ENCODE measurements around the gene SLC46A1.
A peak's percentile ranks its signal among the peaks of the same experiment; 100 is the strongest.

Gene SLC46A1

GRCh38 chr17:28363186-28363585 lies 42.8 kb downstream of the SLC46A1 start:
- TF ChIP-seq CSDC2 (CRISPR knock-in tag; IDR thresholded peaks at IDR 0.05) (no peak), OSR1 (CRISPR knock-in tag; IDR thresholded peaks at IDR 0.05) (no peak), ZFP30 (CRISPR knock-in tag; IDR thresholded peaks at IDR 0.05) (no peak), ISL1 (CRISPR knock-in tag; IDR thresholded peaks at IDR 0.05) (no peak), PATZ1 (CRISPR knock-in tag; IDR thresholded peaks at IDR 0.05; ENCODE audit: borderline replicate concordance) (no peak), ESRRG (CRISPR knock-in tag; IDR thresholded peaks at IDR 0.05) (no peak)
- no peak for ATAC-seq

DNA sequence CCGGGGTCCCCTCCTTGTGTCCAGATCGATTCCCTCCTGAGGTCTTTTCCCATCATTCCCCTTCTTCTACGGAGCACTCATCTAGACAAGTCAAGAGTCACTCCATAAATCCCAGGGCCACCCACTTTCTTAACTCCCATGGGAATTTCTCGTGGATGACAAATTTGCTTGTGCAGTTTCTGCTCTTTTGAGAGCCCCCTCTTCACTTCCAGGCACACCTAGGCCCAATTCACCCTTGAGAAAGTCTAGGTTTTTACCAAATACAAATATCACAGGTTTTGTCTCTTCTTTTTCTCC lies 48.2 kb downstream of the SLC46A1 start:
- no peak for ATAC-seq
- TF ChIP-seq, protein P1, sequence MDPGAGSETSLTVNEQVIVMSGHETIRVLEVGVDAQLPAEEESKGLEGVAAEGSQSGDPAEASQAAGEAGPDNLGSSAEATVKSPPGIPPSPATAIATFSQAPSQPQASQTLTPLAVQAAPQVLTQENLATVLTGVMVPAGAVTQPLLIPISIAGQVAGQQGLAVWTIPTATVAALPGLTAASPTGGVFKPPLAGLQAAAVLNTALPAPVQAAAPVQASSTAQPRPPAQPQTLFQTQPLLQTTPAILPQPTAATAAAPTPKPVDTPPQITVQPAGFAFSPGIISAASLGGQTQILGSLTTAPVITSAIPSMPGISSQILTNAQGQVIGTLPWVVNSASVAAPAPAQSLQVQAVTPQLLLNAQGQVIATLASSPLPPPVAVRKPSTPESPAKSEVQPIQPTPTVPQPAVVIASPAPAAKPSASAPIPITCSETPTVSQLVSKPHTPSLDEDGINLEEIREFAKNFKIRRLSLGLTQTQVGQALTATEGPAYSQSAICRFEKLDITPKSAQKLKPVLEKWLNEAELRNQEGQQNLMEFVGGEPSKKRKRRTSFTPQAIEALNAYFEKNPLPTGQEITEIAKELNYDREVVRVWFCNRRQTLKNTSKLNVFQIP (CRISPR knock-in tag; IDR thresholded peaks at IDR 0.05; ENCODE audit: borderline replicate concordance, low read depth), result no peak
- TF ChIP-seq, protein P2, sequence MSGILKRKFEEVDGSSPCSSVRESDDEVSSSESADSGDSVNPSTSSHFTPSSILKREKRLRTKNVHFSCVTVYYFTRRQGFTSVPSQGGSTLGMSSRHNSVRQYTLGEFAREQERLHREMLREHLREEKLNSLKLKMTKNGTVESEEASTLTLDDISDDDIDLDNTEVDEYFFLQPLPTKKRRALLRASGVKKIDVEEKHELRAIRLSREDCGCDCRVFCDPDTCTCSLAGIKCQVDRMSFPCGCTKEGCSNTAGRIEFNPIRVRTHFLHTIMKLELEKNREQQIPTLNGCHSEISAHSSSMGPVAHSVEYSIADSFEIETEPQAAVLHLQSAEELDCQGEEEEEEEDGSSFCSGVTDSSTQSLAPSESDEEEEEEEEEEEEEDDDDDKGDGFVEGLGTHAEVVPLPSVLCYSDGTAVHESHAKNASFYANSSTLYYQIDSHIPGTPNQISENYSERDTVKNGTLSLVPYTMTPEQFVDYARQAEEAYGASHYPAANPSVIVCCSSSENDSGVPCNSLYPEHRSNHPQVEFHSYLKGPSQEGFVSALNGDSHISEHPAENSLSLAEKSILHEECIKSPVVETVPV (CRISPR knock-in tag; IDR thresholded peaks at IDR 0.05), result no peak

DNA sequence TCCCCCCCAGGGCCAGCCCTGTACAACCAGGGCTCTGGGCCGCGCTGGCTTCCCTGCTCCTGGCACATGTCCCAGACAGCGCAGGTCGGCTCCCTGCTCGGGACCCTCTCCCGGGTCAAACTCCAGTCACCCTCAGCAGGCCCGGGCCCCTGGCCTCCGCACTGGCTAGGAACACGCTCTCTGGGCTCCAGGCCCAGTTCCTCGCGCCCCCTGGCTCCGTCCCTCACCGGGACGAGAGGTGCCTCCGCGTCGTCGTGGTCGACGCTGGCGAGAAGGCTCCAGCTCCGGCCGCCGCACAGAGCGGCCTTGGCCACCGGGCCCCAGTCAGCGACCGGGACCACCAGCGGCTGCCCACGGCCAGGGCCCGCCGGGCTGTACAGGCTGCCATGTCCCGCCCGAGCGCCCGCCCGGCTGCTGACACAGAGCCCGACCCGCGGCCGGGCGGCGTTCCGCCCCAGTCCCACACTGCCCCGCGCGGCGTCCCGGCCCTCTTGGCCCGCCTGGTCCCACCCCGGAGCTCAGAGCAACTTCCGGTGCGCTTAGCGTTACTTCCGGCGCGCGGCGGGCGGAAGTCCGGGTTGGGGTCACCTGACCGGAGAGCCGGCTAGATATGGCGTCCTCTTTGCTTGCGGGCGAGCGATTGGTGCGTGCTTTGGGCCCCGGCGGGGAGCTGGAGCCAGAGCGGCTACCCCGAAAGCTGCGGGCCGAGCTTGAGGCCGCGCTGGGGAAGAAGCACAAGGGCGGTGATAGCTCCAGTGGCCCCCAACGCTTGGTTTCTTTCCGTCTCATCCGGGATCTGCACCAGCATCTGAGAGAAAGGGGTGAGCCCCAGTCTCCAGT lies 48.7 kb downstream of the SLC46A1 start, which contains the start of gene POLDIP2:
TSS of gene POLDIP2 (minus strand) at position 467 of the 840 bp plus-strand sequence. CDS start at position 388, 79 bp downstream.
- TF ChIP-seq, protein P2 (CRISPR knock-in tag; IDR thresholded peaks at IDR 0.05), result no peak
- TF ChIP-seq GLIS3 (CRISPR knock-in tag; IDR thresholded peaks at IDR 0.05) (no peak), ZNF8 (CRISPR knock-in tag; IDR thresholded peaks at IDR 0.05) (no peak), ARNTL (CRISPR knock-in tag; IDR thresholded peaks at IDR 0.05; ENCODE audit: borderline replicate concordance, low read depth) (no peak), BACH2 (CRISPR knock-in tag; IDR thresholded peaks at IDR 0.05; ENCODE audit: borderline replicate concordance) (no peak), ZNF565 (CRISPR knock-in tag; conservative IDR thresholded peaks at IDR 0.05; ENCODE audit: low read depth) (no peak), PATZ1 (CRISPR knock-in tag; IDR thresholded peaks at IDR 0.05; ENCODE audit: borderline replicate concordance) (no peak), TOX (CRISPR knock-in tag; IDR thresholded peaks at IDR 0.05; ENCODE audit: borderline replicate concordance) (no peak), ZNF70 (CRISPR knock-in tag; IDR thresholded peaks at IDR 0.05) (no peak), RARB (CRISPR knock-in tag; IDR thresholded peaks at IDR 0.05) (no peak), CSDC2 (CRISPR knock-in tag; IDR thresholded peaks at IDR 0.05) (no peak), TCF4 (CRISPR knock-in tag; IDR thresholded peaks at IDR 0.05; ENCODE audit: borderline replicate concordance) (no peak), SNAI2 (CRISPR knock-in tag; IDR thresholded peaks at IDR 0.05) (no peak), PPARA (CRISPR knock-in tag; IDR thresholded peaks at IDR 0.05; ENCODE audit: borderline replicate concordance) (no peak), ZC3H10 (CRISPR knock-in tag; IDR thresholded peaks at IDR 0.05) (no peak), ISL1 (CRISPR knock-in tag; IDR thresholded peaks at IDR 0.05) (no peak)
- TF ChIP-seq, protein P3, sequence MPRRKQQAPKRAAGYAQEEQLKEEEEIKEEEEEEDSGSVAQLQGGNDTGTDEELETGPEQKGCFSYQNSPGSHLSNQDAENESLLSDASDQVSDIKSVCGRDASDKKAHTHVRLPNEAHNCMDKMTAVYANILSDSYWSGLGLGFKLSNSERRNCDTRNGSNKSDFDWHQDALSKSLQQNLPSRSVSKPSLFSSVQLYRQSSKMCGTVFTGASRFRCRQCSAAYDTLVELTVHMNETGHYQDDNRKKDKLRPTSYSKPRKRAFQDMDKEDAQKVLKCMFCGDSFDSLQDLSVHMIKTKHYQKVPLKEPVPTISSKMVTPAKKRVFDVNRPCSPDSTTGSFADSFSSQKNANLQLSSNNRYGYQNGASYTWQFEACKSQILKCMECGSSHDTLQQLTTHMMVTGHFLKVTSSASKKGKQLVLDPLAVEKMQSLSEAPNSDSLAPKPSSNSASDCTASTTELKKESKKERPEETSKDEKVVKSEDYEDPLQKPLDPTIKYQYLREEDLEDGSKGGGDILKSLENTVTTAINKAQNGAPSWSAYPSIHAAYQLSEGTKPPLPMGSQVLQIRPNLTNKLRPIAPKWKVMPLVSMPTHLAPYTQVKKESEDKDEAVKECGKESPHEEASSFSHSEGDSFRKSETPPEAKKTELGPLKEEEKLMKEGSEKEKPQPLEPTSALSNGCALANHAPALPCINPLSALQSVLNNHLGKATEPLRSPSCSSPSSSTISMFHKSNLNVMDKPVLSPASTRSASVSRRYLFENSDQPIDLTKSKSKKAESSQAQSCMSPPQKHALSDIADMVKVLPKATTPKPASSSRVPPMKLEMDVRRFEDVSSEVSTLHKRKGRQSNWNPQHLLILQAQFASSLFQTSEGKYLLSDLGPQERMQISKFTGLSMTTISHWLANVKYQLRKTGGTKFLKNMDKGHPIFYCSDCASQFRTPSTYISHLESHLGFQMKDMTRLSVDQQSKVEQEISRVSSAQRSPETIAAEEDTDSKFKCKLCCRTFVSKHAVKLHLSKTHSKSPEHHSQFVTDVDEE (CRISPR knock-in tag; IDR thresholded peaks at IDR 0.05), result no peak
- ATAC-seq, result peak; percentile 100

Data from SK-N-SH treated with all-trans-retinoic acid at 6 μM for 48 hours (cell line).